GM18505 (cell line): Measurements from ENCODE around the gene RPS27A.
"Not testable (repeated sequence)": the region's sequence is repeated elsewhere in the genome, so short reads cannot be mapped to it uniquely, and the experiment has no call there.

Experiments used
- ATAC-seq: cut with Tn5 transposase; IDR thresholded peaks from one replicate; pipeline ENCODE4 v1.9.1; 2021; ENCODE audit not compliant: unreplicated experiment
- POLR2A ChIP-seq: IDR thresholded peaks from 4 replicates; pipeline ENCODE4 v1.6.1; 2011; ENCODE audit warnings: borderline replicate concordance; ENCODE audit not compliant: insufficient read depth, insufficient read length; ENCODE audit errors: extremely low read depth

The RPS27A gene

GRCh38 chr2:55268288-55268906 lies 35.9 kb downstream of the RPS27A start:
- ATAC-seq = no peak
- no peak for TF ChIP-seq POLR2A

GRCh38 chr2:55268907-55269644 lies 36.6 kb downstream of the RPS27A start, which contains the start of gene MTIF2:
MTIF2 (minus strand) TSS chr2:55269231; CDS start chr2:55263858, 5,373 bp downstream.
- peak; percentile 98 for TF ChIP-seq POLR2A
- ATAC-seq = peak; percentile 93

GRCh38 chr2:55269645-55269990 lies 37.1 kb downstream of the RPS27A start:
- ATAC-seq = no peak
- no peak for TF ChIP-seq POLR2A

- ATAC-seq = not testable (repeated sequence)
Measured at GRCh38 chr2:55274346-55274745, 41.9 kb downstream of the RPS27A start.

- ATAC-seq = no peak
- TF ChIP-seq POLR2A = no peak
Measured at GRCh38 chr2:55277310-55277709, 44.8 kb downstream of the RPS27A start.

- ATAC-seq = not testable (repeated sequence)
Measured at GRCh38 chr2:55279214-55279835, 46.8 kb downstream of the RPS27A start.

GRCh38 chr2:55279859-55280424 lies 47.5 kb downstream of the RPS27A start:
- not testable (repeated sequence) for ATAC-seq

- not testable (repeated sequence) for ATAC-seq
Measured at GRCh38 chr2:55280851-55281546, 48.5 kb downstream of the RPS27A start.

GRCh38 chr2:55282110-55282917 lies 49.8 kb downstream of the RPS27A start:
- TF ChIP-seq POLR2A = peak; percentile 92
- peak; percentile 99 for ATAC-seq

GRCh38 chr2:55283083-55283482 lies 50.6 kb downstream of the RPS27A start:
- ATAC-seq = no peak
- TF ChIP-seq POLR2A = no peak
